Heart left ventricle (tissue), 16 donors: ENCODE data around the gene OCSTAMP. TPM values are rescaled to one million over a fixed set of nuclear protein-coding genes. Genes with fewer than 3 reads are reported as not detected.
A peak's percentile ranks its signal among the peaks of the same experiment; 100 is the strongest.

Source experiments
- ATAC-seq, 4 donors: fragments of 200-7000 bp; cut with Tn5 transposase; one replicate each; pipeline ENCODE4 v1.9.1; 2020 to 2022; ENCODE audit warnings: moderate library complexity in 4 of 4, mild to moderate bottlenecking in 3 of 4, moderate number of reproducible peaks in 1 of 4
- DNase-seq, 5 donors: peaks; one replicate each; pipeline ENCODE4 v3.0.0-alpha.2; 2020
- H3K27ac ChIP-seq, 12 donors: fragments of 200-600 bp; sonication (generic) in 4 of 12; one replicate each; pipeline versions ENCODE4 v1.5.0 to v1.8.0; 2016 to 2022; ENCODE audit warnings: mild to moderate bottlenecking in 2 of 12
- H3K27me3 ChIP-seq, 9 donors: fragments of 200-600 bp; sonication (generic) in 2 of 9; one replicate each; pipeline versions ENCODE4 v1.5.1 to v1.8.0; 2016 to 2022; ENCODE audit warnings: mild to moderate bottlenecking in 3 of 9
- H3K36me3 ChIP-seq, 9 donors: fragments of 200-600 bp; sonication (generic) in 2 of 9; one replicate each; pipeline versions ENCODE4 v1.5.0 to v1.8.0; 2018 to 2022; ENCODE audit warnings: mild to moderate bottlenecking in 2 of 9
- H3K4me1 ChIP-seq, 12 donors: fragments of 200-600 bp; sonication (generic) in 4 of 12; one replicate each; pipeline versions ENCODE4 v1.5.0 to v1.8.0; 2016 to 2022; ENCODE audit warnings: mild to moderate bottlenecking in 3 of 12
- H3K4me3 ChIP-seq, 12 donors: fragments of 200-600 bp; sonication (generic) in 4 of 12; one replicate each; pipeline versions ENCODE4 v1.5.0 to v1.8.0; 2017 to 2022; ENCODE audit warnings: mild to moderate bottlenecking in 9 of 12, moderate library complexity in 4 of 12
- H3K9me3 ChIP-seq, 12 donors: fragments of 200-600 bp; sonication (generic) in 4 of 12; one replicate each; pipeline versions ENCODE4 v1.5.0 to v1.8.0; 2016 to 2022; ENCODE audit warnings: mild to moderate bottlenecking in 1 of 12
- CTCF ChIP-seq, 12 donors: fragments of 200-600 bp; sonication (generic) in 4 of 12; IDR thresholded peaks; one replicate each; pipeline versions ENCODE4 v1.5.0 to v1.8.0; 2018 to 2022; ENCODE audit warnings: antibody characterized with exemption in 12 of 12, mild to moderate bottlenecking in 5 of 12
- POLR2A ChIP-seq, 2 donors: fragments of 450-650 bp; IDR thresholded peaks; one replicate each; pipeline ENCODE4 v1.6.1; 2017; ENCODE audit warnings: antibody characterized with exemption in 2 of 2, mild to moderate bottlenecking in 2 of 2, moderate library complexity in 2 of 2
- WGBS, 4 donors: extraction: QIAGEN DNeasy Blood & Tissue Kit in 2 of 4; methylation state at CpG; one replicate each; pipeline versions ENCODE4 v1.1.5 to v1.1.7; 2013 to 2018; 5-methylcytosine and 5-hydroxymethylcytosine counted together
- intact Hi-C, 10 donors: fragments of 100-400 bp; cut with DNase I; formaldehyde crosslinking; loops; one replicate each; pipeline versions ENCODE4 v1.11.1 to v1.14.2; 2022
- polyA plus RNA-seq, 2 donors: library from polyadenylated mRNA; stranded (reverse); fragments of 200-250 nt; gene quantifications; one replicate each; pipeline ENCODE4 v1.2.3, GENCODE V29; 2013
- total RNA-seq, 9 donors: library from RNA; depleted of rRNA in 2 of 9; stranded (reverse); fragments of >200 nt in 2 of 9; fragmentation: NEBNext Ultra II Directional in 3 of 9; extraction: Animal tissue kit (Norgen Biotek cat#: 25700) in 3 of 9; gene quantifications; one replicate each; pipeline versions ENCODE4 v1.1.0 to v1.2.4, GENCODE V29; 2016 to 2023
- donor health status: ischemic (EF 13 %, LVEDD 7.1; RV severe dilation, severe dysfunction).
- donor health status: healthy with polysubstance abuse.
- donor health status: DM: no; HTN: yes; CAD: no.
- donor health status: DM: no; HTN: no; CAD: no.
- donor health status: ischemic (EF 25% LVEDD 6.9; RV normal size, moderate dysfunction).
- donor health status: ischemic (EF 25% LVEDD 5.7; RV mildly dilated, moderate dysfunction).
- donor health status: healthy.
- donor health status: DM: yes; HTN: yes; CAD: no.
- donor health status: ischemic (EF 35%, LVEDD 5.7; RV mildly dilated, moderate dysfunction).
- donor health status: nonischemic (EF 11% LVEDD 7.7; RV severe dilation, severe dysfunction).
- donor health status: DM: yes; HTN: yes; CAD: no.
- donor health status: PGD.
- donor health status: ischemic (EF 29% LVEDD 5.4; RV normal size, mild dysfunction).
- donor health status: nonischemic (EF 23%, LVEDD 6.1; RV moderate dilation, normal function).

The OCSTAMP gene
- total and polyA plus RNA-seq, 11 donors, result not detected

- Histone ChIP-seq H3K4me3 (peak overlapping the region in 11 of 12 donors; percentile 16 to 55 (median 41)), H3K36me3 (no peaks in the 10 kb centered on the region), H3K27ac (peak overlapping the region in 8 of 12 donors; percentile 4 to 70 (median 50)), H3K4me1 (peaks cover 0 to 20% (median 8%) of the 10 kb centered on the region in 12 donors), H3K9me3 (no peaks in the 10 kb centered on the region), H3K27me3 (no peaks in the 10 kb centered on the region)
- ATAC-seq (peak; percentile 79 to 88 (median 84)), DNase-seq (peak in 4 of 5 donors; percentile 48 to 77 (median 62))
- intact Hi-C loops, result loop anchor here in 8 of 10 donors (2.0 to 5.0 kb wide), 3 partner anchors 118 to 126 kb away; partner anchors contain the start of gene TP53RK (in 1 of the 8)
- WGBS, 4 donors, result 11 to 14% (median 13%) methylated on average over 18 to 19 of the region's 19 CpGs
- TF ChIP-seq CTCF (IDR thresholded peaks at IDR 0.05) (peak; percentile 85 to 97 (median 92)), POLR2A (IDR thresholded peaks at IDR 0.05) (no peak)
Observed at GRCh38 chr20:46562373-46563169, 12.1 kb upstream of the OCSTAMP start.

GRCh38 chr20:46562009-46562372 lies 11.5 kb upstream of the OCSTAMP start:
- intact Hi-C loops, result loop anchor here in 8 of 10 donors (2.0 to 5.0 kb wide), 3 partner anchors 119 to 127 kb away; partner anchors contain the start of gene TP53RK (in 1 of the 8)
- no peaks in the 10 kb centered on the region for H3K9me3 ChIP-seq
- peak overlapping the region in 6 of 12 donors; percentile 20 to 70 (median 50) for H3K27ac ChIP-seq
- H3K4me1 ChIP-seq, result peaks cover 0 to 20% (median 8%) of the 10 kb centered on the region in 12 donors
- WGBS, 4 donors, result 42 to 57% (median 49%) methylated on average over 5 of the region's 5 CpGs
- H3K4me3 ChIP-seq, result peak overlapping the region in 10 of 12 donors; percentile 22 to 55 (median 41)
- no peak for TF ChIP-seq CTCF (IDR thresholded peaks at IDR 0.05)
- no peak for TF ChIP-seq POLR2A (IDR thresholded peaks at IDR 0.05)
- DNase-seq (no peak), ATAC-seq (no peak)
- no peaks in the 10 kb centered on the region for H3K27me3 ChIP-seq
- H3K36me3 ChIP-seq, result no peaks in the 10 kb centered on the region

GRCh38 chr20:46559685-46560440 lies 9.4 kb upstream of the OCSTAMP start:
- intact Hi-C loops, result loop anchor here in 7 of 10 donors (5.0 kb wide), 2 partner anchors 122 to 193 kb away; no protein-coding TSS in a partner anchor

More at GRCh38 chr20:46559685-46560440, 9.4 kb upstream of the OCSTAMP start:
- ATAC-seq (no peak), DNase-seq (no peak)
- H3K27ac ChIP-seq, result no peak overlapping the region
- peaks cover 0 to 20% (median 8%) of the 10 kb centered on the region in 12 donors for H3K4me1 ChIP-seq
- H3K36me3 ChIP-seq, result no peaks in the 10 kb centered on the region
- WGBS, 4 donors, result 66 to 77% (median 75%) methylated on average over 4 to 7 of the region's 7 CpGs
- TF ChIP-seq POLR2A (IDR thresholded peaks at IDR 0.05), result no peak
- TF ChIP-seq CTCF (IDR thresholded peaks at IDR 0.05), result peak in 7 of 12 donors; percentile 13 to 40 (median 24)
- no peak overlapping the region for H3K4me3 ChIP-seq
- no peaks in the 10 kb centered on the region for H3K9me3 ChIP-seq
- H3K27me3 ChIP-seq, result no peaks in the 10 kb centered on the region
